HTR-8/SVneo (cell line): ENCODE data around the gene RHNO1.

Experiments used
- DNase-seq: peaks from one replicate; pipeline ENCODE4 v3.0.0; 2011; ENCODE audit warnings: low spot score, mixed read lengths; ENCODE audit not compliant: insufficient read length
- FAIRE-seq: peaks from 2 replicates; lab custom pipeline; 2011; peaks lifted over from hg19 to GRCh38; lab: Jason Lieb, UNC

RHNO1 gene

DNA sequence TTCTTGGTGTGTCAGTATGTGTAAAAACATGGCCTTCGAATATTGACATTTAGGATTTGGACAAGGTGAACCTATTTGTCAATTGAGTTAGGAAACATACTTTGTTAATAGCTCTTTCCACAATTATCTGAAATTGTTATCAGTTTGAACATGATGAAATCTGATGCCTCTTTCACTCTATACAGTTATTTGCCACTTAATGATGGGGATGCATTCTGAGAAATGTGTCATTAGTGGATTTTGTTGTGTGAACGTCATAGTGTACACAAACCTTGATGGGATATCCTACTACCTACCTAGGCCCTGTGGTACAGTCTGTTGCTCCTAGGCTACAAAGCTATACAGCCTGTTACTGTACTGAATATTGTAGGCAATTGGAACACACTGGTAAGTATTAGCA, 18.5 kb downstream of the RHNO1 start:
- no peak for DNase-seq
- no peak for FAIRE-seq

DNA sequence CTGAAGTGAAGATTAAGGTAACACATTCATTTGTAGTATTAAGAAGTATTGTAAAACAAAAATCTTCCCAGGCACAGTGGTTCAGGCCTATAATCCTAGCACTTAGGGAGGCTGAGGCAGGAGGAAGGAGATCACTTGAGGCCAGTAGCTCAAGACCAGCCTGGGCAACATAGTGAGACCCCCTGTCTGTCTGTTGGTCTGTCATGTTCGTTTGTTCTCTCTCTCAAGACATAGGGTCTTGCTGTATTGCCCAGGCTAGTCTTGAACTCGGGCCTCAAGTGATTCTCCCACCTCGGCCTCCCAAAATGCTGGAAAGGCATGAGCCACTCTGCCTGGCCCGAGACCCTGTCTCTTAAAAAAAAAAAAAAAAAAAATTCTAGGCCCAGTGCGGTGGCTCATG, 20.4 kb downstream of the RHNO1 start:
- FAIRE-seq (no peak), DNase-seq (no peak)

DNA sequence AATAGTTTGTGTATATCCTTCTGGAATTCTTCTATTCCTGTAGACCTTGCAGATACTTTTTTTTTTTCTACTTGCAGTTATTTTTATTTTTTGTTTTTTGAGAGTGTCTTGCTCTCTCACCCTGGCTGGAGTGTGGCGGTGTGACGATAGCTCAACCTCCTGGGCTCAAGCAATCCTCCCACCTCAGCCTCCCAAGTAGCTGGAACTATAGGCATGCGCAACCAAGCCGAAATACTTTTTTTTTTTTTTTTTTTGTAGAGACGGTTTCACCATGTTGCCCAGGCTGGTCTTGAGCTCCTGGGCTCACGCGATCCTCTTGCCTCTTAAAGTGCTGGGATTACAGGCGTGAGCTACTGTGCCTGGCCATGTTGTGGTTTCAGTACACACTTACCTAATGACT, 23.6 kb downstream of the RHNO1 start:
- FAIRE-seq (no peak), DNase-seq (no peak)

DNA sequence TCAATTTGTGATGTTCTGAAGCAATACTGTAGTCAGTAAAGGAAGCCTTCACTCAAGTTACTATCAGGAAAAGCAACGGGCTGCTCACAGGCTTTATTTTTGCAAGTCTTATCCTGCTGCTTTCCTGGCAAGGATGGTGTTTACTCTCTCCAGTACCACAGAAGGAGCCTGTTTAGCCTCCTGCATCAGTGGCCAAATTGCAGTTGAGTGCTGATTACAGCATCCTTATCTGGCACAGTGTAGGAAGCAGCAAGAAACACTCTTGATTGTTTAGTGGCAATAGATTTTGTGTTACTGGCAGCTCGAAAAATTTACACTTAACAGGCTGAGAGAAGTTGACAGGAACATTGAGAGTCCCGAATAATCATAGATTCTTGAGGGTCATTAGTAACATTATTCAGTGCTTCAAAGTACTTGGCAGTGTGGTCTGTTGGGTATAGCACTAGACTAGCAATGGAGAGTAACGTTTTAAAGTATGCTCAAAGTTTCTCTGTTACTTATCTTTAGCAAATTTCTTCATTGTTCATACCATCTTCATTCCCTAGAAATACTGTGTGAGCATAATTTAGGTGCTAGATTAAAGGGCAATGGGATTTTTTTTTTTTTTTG, 25.4 kb downstream of the RHNO1 start:
- FAIRE-seq: no peak

DNA sequence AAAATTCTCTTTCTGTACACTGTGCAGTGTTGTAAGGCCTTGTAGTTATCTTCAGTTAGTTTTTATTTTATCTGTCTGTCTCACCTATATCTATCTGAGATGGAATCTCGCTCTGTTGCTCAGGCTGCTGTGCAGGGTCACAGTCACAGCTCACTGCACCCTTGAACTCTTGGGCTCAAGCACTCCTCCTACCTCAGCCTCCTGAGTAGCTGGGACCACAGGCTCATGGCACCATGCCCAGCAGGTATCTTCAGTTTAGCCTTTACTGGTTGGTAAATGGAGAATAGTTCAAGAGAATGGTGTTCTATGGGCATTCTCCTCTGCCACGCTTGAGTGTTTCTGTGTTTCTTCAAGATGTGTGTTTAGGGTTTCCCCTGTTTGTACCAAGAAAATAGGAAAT, 27.2 kb downstream of the RHNO1 start:
- FAIRE-seq: no peak
- no peak for DNase-seq

More for the DNA sequence above, 25.4 kb downstream of the RHNO1 start:
- no peak for DNase-seq

DNA sequence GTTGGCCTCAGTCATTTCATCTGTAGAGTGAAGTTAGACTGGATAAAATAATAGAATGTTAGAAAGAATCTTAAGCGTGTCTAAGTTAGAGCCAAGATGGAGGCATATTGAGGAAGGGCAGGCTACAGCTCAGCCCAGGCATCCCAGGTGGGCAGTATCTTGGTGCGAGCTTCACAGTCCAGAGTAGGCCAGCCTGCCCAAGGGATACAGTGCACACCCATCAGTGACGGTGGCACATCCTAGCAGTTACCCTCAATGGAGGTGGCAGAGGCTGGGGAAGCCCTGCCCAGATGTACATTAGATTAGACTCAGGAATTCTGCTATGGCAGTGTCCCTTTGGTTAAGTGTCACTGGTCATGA, 35.2 kb downstream of the RHNO1 start:
- no peak for FAIRE-seq

DNA sequence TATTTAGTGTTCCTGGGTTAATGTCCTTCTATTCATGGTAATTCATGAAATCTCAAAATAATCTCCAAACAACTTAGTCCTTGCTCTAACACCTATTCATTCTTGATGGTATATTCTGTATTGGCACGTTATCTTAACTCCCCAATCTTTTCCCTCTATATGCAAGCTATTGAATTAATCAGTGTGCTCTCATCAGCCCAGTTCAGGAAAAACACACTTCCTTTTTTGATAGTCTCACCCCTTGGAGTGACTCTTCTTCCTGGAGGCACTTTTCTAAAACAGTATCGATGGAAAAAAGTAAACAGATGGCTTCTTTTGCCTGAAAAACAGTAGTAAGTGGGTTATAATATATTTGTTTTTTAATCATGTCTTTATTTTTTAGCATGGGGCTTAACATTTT, 42.2 kb downstream of the RHNO1 start:
- no peak for FAIRE-seq
- no peak for DNase-seq

More for the DNA sequence above, 35.2 kb downstream of the RHNO1 start:
- no peak for DNase-seq

DNA sequence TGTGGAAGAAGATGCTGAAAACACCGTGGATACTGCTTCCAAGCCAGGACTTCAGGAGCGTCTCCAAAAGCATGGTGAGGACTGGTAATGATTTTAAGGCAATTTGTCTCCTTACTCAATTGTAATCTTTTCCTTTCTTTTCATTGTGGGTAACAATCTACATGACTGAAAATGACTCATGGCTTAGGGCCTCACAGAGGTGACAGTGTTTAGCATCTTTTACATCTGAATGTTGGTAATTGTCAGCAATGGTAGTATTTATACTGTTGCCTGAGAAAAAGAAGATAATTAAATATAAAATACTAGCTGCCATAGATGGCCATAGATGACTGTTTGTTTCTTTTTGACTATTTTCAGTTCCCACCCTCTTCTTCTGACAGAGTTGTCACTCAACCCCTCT, 45.3 kb downstream of the RHNO1 start:
- DNase-seq (no peak), FAIRE-seq (no peak)

DNA sequence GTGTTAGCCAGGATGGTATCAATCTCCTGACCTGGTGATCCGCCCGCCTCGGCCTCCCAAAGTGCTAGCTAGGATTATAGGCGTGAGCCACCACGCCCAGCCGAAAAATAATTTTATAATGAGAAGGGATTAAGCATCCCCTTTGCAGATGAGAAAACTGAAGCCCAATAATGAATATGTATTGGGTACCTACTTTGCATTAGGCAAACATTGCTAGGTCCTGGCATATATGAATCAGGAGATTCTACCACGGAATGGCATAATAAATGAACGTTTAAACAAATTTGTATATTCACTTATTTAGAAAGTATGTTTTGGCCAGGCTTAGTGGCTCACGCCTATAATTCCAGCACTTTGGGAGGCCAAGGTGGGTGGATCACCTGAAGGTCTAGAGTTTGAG, 46.0 kb downstream of the RHNO1 start:
- FAIRE-seq: no peak
- DNase-seq: no peak

DNA sequence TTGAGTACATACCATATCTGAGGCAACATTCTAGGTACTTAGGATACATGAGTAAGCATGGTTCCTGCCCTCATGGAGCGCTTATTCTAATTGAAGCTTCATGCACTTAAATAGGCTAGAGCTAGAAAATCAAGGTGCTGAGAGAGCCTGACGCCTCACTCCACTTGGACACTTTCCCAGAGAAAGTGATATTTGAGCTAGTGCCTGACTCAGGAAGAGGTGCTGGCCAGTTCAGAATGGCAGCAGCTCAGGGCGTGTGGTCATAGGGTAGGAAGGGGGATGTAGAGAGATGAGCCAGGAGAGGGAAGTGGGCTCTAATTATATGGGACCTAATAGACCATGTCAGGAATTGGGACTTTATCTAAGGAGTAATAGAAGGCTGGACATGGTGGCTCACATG, 47.0 kb downstream of the RHNO1 start:
- DNase-seq (no peak), FAIRE-seq (peak; percentile 51)

DNA sequence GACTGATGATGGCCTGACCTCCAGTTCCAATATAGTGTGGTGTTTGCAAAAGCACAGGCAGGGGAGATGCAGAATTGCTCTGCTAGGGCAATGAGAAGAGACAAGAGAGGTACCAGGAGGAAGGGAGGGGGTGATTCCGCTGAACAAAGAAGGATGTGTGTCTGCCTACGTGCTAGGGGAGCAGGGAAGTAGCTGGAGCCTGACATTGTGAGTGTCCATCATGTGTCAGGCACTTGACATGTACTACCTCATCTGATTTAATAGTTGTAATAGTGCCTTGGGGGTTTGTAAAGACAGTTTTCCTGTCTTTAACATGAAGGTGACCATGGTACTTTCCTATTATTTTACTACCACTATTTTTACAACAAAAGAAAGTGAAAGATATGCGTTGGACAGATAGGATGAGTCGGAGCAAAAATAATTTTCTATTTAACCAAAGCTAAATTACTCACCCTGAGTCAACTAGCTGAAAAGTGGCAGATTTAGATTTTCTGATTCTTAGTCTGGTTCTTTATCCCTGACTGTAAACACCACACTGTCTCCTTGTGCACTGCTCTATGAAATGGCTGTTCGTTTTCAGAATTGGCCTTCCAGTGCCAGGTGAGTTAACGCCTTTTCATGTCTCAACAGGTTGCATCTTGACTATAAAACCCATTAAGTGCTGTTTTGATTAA, 48.4 kb downstream of the RHNO1 start:
- FAIRE-seq (no peak), DNase-seq (no peak)

DNA sequence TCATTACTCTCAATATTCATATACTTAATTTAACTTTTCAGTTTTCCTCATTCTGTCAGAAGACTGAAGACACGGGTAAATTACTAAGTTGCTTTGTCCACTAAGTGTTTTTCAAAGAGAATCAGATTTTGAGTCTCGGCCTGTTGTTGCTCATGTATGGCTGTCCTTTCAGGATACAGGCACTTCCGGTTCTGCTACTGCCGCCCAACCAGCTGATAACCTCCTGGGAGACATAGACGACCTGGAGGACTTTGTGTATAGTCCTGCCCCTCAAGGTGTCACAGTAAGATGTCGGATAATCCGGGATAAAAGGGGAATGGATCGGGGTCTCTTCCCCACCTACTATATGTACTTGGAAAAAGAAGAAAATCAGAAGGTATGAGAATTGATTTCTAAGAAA, 53.8 kb downstream of the RHNO1 start:
- FAIRE-seq (no peak), DNase-seq (no peak)

DNA sequence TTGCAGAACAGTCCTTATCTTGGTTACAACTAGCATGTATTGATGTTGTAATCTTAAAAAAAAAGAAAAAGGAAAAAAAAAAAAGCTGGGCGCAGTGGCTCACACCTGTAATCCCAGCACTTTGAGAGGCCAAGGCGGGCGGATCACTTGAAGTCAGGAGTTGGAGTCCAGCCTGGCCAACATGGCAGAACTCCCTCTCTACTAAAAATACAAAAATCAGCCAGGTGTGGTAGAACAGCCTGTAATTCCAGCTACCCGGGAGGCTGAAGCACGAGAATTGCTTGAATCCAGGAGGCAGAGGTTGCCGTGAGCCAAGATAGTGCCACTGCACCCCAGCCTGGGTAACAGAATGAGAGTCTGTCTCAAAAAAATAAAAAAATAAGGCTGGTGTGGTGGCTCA, 56.6 kb downstream of the RHNO1 start:
- FAIRE-seq (no peak), DNase-seq (no peak)

DNA sequence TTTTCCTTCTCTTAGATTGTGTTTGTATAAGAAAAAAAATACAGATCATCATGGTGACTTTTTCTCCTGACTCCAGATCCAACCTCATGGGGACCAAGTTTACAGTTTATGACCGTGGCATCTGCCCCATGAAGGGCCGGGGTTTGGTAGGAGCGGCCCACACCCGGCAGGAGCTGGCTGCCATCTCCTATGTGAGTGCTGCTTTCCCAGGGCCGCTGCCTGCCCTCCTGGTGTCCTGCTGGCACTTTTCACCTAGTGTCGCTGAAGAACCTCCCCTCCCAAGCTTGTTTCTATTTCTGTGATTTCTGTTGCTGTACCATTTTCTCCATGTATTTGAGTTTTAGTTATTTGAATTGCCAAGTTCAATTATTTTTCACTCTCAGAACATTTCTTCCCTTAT, 57.3 kb downstream of the RHNO1 start:
- DNase-seq: no peak
- no peak for FAIRE-seq

DNA sequence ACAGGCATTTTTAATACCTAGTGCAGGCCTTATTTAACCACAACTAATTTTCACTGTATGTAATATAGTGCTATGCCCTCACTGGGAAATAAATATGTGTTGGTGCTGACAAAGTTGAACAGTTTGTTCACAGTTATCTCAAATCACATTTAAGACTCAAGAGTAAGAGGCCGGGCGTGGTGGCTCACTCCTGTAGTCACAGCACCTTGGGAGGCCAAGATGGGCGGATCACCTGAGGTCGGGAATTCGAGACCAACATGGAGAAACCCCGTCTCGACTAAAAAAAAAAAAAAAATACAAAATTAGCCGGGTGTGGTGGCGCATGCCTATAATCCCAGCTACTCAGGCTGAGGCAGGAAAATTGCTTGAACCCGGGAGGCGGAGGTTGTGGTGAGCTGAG, 59.3 kb downstream of the RHNO1 start:
- FAIRE-seq: no peak
- DNase-seq: no peak

DNA sequence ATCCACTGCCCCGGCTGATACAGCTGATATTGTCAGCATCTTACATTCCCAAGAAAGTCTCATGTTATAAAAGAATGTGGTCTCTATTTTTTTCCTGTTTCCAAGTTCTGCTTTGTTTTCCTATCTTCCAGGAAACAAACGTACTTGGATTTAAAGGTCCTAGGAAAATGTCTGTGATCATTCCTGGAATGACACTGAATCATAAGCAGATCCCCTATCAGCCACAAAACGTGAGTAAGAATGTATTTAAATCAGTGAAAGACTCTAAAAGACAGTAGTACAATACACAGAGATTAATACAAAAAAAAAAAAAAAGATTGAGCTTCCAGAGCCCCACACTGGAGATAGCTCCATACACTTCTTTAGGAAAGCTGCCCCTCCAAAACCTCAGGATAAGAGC, 60.5 kb downstream of the RHNO1 start:
- FAIRE-seq (no peak), DNase-seq (no peak)
